Activated CD8-positive, alpha-beta memory T cell treated with anti-CD3 and anti-CD28 coated beads for 48 hours (primary cell): ENCODE data around the gene HRH2.

Source experiments
- DNase-seq, 3 experiments: peaks; one replicate each; pipeline ENCODE4 v3.0.0-alpha.2; 2020; ENCODE audit warnings: low read depth in 2 of 3, low spot score in 2 of 3

The HRH2 gene

DNA sequence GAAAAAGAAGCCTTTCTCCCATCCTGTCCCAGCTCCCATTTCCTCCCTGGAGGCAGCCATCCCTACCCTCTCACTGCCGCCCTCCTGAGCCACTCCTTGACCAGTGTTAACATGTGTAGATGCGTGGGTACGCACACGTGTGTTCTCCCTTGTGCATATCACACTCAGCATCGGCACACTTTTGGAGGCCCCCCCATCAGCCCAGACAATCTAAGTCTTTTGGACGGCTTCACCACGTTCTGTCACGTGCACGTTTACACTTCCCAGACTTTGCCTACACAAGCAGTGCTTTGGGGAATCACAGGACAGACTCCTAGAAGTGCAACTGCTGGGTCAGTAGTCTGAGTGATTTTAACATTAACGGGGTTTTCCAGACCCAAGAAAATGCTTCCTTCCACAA lies 18.0 kb downstream of the HRH2 start:
- DNase-seq: no peak

DNA sequence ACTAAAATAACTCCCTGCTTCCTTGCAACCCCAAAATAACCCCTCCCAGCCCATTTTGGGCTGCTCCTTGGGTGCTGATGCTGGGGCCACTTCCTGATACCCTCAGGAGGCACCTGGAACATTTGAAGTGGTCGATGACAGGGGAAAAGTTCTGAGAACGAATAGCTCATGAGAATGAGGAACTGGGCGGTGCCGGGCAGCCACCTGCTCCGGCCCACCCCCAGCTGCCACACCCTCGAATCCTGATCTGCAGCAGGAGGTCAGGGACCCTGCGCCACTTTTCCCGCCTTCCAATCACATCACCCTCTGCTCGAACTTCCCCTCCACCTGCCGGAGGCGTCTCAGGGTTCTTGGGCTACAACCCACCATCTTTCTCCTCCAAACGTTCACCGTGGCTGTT lies 19.7 kb downstream of the HRH2 start:
- no peak for DNase-seq

- DNase-seq: no peak
Measured at GRCh38 chr5:175678074-175678473, 20.2 kb downstream of the HRH2 start.

GRCh38 chr5:175679411-175679810 lies 21.5 kb downstream of the HRH2 start:
- no peak for DNase-seq

DNA sequence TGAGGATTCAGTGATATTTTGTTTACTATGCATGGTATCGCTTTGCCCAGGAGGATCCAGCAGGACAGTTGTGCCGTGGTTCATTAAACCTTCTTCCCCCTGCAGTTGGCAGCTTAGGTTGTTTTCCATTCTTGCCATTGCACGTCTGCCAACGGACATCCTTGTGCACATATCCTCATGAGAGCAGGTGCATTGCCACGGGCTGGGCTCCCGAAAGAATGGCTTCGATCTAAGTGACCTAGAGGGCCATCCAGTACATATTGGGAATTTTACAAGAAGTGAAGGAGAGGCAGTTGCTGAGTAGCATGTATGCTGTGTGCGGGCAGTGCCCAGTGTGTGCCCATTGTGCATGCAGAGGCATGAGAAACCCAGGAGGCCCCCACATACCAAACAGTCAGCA lies 22.1 kb downstream of the HRH2 start:
- no peak for DNase-seq

GRCh38 chr5:175680463-175680862 lies 22.6 kb downstream of the HRH2 start:
- DNase-seq: no peak

- no peak for DNase-seq
Measured at GRCh38 chr5:175681045-175681967, 23.4 kb downstream of the HRH2 start.

DNA sequence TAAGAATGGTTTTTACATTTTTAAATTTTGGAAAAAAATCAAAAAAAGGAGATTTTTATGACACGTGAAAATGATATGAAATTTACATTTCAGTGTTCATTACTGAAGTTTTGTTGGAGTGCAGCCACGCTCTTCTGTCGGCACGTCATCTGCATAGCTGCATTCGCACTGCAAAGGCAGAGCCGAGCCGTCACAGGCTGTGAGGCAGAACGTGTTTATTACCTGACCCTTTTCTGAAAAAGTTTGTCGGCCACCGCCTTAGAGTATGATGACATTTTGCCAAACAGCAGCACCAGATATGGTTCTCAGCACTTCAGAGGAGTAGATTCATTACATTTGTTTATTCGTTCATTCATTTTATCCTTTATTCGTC lies 24.1 kb downstream of the HRH2 start:
- DNase-seq: no peak

DNA sequence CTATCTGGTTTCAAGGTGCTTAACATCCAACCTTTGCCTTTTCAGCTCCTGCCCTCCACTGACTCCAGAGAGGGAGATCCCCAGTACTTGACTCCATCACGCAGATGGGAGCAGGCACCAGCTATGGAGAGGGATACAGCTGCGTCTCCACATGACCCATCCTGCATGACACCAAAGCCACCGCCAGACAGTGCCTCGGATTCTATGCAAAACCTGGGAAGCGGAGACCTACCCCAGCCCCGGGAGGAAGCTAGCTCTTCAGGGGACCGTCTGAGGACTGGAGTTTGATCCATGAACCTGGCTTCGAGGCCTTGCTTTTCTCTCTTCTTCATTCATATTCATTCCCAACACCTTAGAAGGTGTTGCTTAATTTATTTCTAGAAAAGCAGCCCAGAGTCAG lies 24.8 kb downstream of the HRH2 start:
- no peak for DNase-seq

DNA sequence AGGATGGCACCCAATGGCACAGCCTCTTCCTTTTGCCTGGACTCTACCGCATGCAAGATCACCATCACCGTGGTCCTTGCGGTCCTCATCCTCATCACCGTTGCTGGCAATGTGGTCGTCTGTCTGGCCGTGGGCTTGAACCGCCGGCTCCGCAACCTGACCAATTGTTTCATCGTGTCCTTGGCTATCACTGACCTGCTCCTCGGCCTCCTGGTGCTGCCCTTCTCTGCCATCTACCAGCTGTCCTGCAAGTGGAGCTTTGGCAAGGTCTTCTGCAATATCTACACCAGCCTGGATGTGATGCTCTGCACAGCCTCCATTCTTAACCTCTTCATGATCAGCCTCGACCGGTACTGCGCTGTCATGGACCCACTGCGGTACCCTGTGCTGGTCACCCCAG lies 25.4 kb downstream of the HRH2 start:
- DNase-seq: no peak

GRCh38 chr5:175683921-175684320 lies 26.1 kb downstream of the HRH2 start:
- no peak for DNase-seq

- DNase-seq: no peak
Measured at GRCh38 chr5:175684931-175685330, 27.1 kb downstream of the HRH2 start.

DNA sequence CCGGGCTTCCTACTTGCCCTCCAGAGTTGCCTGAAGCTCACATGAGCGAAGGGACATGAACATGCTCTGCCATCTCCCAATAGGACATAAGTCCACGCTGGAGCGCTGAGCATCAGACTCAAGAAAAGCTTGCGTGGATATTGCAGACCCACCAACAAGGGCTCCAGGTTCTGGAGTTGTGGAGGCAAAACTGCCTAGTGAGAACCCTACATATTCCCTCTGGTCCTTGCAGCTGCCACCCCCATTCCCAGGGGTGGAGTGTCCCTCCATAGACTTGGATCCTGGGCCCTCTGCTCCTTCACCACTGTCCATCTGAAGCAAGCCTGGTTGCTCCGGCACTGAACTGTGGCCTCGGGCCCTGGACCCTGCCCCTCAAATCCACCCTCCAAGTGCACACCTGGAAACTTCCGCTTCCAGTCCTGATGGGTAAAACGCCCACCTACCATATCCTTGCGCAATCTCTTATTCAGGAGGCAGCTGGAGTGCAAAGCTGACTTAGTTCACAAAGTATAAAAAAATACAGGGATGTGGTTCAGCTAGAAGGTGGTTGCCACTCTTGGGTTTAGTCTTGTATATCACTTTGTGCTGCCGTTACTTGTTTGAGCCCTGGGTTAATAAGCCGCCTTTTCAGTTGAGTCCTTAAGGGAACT lies 28.0 kb downstream of the HRH2 start:
- no peak for DNase-seq

GRCh38 chr5:175686396-175686795 lies 28.5 kb downstream of the HRH2 start:
- DNase-seq: no peak

DNA sequence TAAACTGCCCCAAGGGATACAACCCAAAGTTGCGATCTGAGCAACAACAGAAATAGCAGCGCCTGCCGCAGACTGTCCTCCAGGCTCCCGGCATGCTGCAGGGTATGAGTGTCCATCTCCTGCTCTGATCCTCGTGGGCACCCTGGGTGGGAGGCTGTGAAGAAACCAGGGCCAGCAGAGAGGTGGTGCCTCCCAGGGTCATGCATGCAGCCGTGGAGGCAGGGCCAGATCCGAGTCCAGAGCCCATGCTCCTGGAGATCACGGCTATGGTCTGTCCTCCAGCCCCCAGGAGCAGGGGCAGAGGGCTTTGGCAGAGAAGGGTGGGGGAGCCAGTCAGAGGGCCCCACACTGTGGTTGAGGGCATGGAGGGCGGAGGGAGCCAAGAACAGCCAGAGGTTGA lies 29.0 kb downstream of the HRH2 start:
- DNase-seq: no peak

DNA sequence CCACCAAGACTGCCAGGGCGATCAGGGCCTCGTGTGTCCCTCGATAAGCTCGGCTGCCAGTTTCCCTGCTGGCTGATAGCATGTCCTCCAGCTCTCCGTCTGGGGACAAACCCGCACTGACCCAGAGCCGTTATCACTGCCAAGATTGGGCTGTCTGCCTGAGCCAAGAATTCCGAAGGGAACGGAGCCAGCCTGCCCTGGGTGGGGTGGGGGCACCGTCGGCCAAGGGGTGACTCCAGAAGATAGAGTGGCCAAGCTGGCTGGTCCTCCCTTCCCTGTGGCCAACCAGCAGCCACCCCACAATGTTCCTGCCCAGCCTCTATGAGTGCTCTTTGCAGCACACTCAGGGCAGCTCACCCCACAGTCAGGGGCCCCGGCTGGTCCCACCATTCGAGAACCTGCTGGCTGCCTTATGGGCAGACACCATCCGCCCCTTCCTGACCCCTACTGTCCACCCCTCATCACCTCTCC lies 29.4 kb downstream of the HRH2 start:
- no peak for DNase-seq

DNA sequence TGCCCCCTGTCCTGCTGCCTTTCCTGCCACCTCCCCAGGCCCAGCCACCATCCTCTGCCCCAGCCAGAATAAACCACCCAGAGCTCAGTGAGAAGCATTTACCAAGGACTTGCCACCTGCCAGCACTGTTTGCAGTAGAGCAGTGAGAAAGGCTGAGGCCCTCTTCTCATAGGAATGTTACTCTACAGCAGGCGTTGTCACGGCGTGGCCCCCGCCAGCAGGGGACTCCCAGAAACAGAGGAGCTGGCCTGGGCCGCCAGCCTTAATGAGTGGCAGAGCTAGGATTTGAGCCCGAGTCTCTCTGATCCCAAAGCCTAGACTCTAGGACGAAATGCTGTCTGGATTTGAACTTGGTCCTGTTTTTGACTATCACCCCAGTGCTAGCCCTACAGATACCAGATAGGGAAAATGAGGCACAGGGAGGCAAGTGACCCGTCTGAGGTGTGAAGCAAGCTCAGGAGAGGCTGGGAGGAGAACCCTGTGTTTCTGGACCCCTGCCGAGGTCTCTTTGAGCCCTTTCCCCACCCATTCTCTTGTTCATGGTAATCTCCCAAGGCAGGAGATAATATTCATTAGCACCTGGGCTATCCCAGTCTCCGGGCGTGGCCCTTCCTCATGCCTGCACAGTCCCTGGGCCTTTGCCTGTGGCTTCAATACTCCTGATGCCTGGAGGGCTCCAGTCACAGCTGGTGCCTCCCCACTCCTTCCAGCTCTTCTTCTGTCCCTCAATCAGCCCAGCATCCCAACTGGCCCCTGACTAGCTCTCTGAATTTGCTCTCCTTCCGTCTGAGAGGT lies 30.7 kb downstream of the HRH2 start:
- no peak for DNase-seq

- no peak for DNase-seq
Measured at GRCh38 chr5:175689147-175689991, 31.5 kb downstream of the HRH2 start.

DNA sequence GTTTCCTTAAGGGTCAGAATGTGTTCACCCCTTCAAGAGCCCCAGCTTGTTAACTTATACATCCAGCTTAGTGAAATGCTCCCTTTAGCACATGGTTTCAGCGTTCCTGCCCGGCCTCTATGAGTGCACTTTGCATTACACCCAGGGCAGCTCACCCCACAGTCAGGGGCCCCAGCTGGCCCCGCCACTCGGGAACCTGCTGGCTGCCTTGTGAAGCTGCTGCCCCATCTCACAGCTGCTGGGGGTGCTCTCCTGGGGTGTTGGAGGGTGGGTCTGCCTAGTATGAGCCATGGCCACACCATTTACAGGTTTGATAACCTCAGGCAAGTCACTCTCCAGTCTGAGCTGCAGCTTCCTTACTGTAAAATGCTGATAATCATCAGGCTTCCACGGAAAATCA lies 32.2 kb downstream of the HRH2 start:
- no peak for DNase-seq

DNA sequence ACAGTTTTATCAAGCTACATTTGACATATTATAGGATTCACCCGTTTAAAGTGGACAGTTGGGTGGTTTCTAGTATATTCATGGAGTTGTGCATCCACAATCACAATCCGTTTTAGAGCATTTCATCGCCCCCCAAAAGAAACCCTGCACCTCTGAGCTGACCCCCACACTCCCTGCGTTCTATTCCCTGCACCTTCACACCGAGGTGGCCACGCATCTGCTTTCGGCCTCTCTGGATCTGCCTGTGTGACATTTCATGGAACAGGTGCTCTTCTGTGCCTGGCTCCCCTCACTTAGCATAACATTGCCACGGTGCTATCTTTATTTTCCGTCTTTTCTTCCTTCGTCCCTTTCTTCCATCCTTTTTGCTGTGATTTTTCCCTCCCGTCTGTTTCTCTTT lies 32.7 kb downstream of the HRH2 start:
- DNase-seq: no peak

DNA sequence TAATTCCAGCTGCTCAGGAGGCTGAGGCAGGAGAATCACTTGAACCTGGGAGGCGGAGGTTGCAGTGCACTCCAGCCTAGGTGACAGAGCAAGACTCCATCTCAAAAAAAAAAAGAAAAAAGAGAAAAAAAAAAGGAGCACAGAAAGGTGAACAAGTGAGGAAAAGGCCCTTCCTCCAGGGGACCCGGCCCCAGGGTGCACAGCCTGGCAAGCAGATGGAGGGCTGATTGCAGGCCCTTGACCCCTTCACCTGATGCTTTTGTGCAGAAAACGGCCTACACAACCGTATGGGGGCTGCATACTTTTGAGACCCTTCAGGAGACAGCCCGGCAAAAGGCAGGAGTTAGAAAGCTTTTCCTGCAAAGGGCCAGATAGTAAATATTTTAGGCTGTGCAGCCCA lies 33.9 kb downstream of the HRH2 start:
- no peak for DNase-seq
